Stimulated activated CD4-positive, alpha-beta T cell treated with anti-CD3 and anti-CD28 coated beads, Interleukin-12 subunit alpha, Interleukin-12 subunit beta, amount 100 ng/mL, for 24 hours (primary cell): ENCODE measurements around the gene UBE2F.
"Not testable (repeated sequence)": the region's sequence is repeated elsewhere in the genome, so short reads cannot be mapped to it uniquely, and the experiment has no call there.

Experiments used
- DNase-seq, 2 experiments: peaks; one replicate each; pipeline ENCODE4 v3.0.0-alpha.2; 2020; ENCODE audit warnings: low read depth in 2 of 2

Gene UBE2F

DNA sequence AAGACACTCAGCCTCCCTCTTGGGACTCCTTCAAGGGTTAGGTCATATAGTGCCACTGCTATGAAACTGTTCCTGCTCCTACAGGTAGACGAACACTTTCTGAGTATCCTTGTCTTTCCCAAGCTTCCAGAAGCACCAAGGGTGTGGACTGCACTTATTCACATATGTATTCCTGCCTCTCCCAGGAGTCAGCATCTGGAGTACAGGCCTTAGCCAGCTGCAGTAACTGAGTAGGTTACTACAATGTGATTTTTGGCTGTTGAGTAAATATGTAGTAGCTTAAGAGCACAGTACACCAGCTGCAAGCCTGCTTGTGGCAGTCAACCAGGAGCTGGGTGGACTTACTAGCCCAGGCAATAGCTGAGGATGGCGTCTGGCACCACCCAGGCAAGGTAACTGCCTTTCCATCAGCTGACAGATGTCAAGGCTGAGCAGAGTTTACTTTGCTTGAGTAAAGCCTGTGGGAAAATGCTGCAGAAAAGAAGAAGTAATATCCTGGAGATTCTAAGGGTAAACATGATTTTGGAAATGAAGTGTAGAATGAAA, 80.0 kb downstream of the UBE2F start:
- DNase-seq, result no peak

DNA sequence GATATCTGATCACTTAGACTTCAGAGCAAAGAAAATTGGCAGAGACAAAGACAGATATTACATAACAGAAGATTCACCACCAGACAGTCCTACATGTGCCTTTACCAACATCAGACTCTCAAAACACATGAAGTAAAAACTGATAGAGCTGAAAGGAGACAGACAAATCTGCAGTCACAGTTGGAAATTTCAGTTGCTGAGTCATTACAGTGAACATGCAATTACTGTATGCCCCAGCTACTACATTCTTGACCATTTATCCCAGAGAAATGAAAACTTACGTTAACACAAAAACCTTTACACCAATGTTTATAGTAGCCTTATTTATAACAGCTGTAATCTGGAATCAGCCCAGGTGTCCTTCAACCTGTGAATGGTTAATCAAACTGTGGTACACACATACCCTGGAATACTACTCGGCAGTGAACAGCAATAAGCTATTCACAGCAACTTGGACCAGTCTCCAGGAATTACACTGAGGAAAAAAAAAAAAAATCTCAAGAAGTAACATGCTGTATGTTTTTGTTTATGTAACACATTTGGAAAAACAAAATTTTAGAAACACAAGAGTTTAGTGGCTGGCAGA, 86.5 kb downstream of the UBE2F start:
- no peak for DNase-seq

DNA sequence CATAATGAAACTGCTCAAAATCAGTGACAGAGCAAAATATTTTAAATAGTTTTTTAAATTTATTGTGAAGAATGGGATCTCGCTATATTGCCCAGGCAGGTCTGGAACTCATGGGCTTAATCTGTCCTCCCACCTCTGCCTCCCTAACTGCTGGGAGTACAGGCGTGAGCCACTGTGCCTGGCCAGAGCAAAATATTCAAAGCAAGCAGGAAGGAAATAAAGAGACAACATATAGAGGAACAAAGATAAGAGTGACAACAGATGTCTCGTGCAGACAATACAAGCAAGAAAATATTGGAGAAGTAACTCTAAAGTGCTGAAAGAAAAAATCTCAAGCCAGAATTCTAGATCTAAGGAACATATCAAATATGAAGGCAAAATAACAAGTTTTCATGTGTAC, 89.0 kb downstream of the UBE2F start:
- no peak for DNase-seq

DNA sequence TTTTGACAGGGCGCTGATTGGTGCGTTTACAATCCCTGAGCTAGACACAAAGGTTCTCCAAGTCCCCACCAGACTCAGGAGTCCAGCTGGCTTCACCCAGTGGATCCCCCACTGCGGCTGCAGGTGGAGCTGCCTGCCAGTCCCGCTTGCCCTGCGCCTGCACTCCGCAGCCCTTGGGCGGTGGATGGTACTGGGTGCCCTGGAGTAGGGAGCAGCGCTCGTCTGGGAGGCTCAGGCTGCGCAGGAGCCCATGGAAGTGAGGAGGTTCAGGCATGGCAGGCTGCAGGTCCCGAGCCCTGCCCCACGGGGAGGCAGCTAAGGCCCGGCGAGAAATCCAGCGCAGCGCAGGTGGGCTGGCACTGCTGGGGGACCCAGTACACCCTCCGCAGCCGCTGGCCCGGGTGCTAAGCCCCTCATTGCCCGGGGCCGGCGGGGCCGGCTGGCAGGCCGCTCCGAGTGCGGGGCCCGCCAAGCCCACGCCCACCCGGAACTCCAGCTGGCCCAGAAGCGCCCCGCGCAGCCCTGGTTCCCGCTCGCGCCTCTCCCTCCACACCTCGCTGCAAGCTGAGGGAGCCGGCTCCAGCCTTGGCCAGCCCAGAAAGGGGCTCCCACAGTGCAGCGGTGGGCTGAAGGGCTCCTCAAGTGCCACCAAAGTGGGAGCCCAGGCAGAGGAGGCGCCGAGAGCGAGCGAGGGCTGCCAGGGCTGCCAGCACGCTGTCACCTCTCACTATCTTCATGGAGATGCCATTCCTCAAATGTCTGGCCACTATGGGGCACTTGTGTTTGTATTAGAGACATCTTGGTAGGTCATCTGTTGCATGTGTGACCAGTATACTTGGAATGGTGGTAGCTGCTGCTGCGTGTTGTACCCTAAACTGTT, 91.1 kb downstream of the UBE2F start:
- DNase-seq, result not testable (repeated sequence)

GRCh38 chr2:238059505-238059904, 92.7 kb downstream of the UBE2F start:
- DNase-seq, result no peak

- DNase-seq, result peak in 1 of 2 experiments; percentile 7
Measured at GRCh38 chr2:238060096-238060541, 93.3 kb downstream of the UBE2F start.

GRCh38 chr2:238060542-238061314, 93.9 kb downstream of the UBE2F start, which contains the start of gene SCLY:
Gene SCLY, plus strand, starts transcription at chr2:238061001. Its CDS starts 54 bp downstream, at chr2:238061055.
- peak; percentile 95 to 96 for DNase-seq

GRCh38 chr2:238061315-238062202, 94.7 kb downstream of the UBE2F start:
- DNase-seq, result peak in 1 of 2 experiments; percentile 30

DNA sequence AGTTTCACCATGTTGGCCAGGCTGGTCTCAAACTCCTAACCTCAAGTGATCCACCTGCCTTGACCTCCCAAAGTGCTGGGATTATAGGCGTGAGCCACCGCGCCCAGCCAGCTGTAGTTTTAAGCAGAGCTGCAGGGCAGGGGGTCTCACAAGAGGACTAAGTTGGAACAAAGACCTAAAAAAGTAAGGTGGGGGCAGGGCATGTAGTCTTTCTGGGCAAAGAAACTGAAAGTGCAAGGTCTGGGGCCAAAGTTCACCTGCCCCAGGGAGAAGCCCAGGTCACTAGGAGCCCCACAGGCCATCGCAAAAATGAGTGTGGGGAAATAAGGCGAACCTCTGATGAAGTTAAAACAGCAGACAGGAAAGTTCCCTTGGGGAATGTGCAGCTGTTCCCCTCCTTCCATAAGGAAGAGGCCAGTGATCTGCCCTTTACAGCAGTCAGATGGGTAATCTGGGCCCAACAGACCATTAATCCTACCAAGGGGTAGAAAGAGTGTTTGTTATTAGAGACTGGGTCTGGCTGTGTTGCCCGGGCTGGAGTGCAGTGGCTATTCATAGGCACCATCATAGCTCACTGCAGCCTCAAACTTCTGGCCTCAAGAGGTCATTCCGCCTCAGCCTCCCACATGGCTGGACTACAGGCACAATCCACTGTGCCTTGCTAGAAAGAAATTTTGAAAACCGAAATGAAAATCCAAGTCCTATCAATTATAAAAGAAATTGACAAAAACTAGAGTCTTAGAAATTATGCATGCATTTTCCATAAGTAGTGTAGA, 96.8 kb downstream of the UBE2F start:
- no peak for DNase-seq

GRCh38 chr2:238064376-238064775, 97.6 kb downstream of the UBE2F start:
- DNase-seq, result no peak

DNA sequence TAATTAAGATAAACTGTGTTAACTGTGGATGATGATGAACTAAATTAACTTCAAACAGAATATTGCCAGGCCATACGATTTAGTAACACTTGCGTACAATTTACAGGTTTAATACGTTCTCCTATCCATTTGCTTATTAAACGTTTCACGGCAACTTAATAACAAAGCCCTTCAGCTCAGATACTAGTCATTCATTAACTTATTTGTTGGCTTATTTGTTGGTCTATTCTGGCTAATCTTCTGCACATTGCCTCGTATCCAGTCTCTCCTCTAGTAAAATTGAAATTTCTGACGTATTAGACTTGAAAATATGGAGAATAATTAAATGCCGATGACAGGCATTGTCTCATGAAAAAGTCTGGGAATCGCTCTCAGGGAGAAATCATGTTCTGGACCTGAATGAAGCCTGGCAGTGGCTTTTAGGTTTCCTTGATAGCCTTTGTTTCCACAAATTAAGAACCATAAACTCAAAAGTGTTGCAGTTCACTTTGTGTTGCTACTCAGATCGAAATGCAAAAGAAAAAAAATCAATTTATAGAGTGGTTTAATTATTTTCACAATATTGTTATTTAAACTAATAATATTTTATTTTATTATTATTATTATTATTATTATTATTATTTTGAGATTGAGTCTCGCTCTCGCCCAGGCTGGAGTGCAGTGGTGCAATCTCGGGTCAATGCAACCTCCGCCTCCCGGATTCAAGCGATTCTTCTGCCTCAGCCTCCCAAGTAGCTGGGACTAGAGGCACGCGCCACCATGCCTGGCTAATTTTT, 98.4 kb downstream of the UBE2F start:
- DNase-seq, result no peak

DNA sequence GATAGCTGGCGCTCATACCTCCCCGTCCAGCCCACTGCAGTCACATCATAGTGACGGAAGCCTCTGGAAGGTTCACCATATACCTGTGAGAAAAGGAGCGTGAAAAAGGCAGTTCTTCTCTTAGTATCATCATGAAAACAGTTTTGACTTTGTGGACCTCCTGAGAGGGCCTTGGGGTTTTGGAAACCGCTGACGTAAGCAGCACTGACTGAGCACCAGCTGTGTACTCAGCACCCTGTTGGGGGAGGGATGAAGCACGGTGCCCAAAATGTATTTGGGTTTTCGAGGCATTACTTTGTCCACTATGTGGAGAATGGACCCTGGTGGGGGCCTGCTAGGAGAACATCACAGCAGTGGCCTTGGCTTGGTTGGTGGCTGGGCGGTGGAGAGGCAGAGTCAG, 99.4 kb downstream of the UBE2F start:
- DNase-seq, result no peak

- DNase-seq, result peak; percentile 16 to 40
Measured at GRCh38 chr2:238066718-238067117, 99.9 kb downstream of the UBE2F start.

DNA sequence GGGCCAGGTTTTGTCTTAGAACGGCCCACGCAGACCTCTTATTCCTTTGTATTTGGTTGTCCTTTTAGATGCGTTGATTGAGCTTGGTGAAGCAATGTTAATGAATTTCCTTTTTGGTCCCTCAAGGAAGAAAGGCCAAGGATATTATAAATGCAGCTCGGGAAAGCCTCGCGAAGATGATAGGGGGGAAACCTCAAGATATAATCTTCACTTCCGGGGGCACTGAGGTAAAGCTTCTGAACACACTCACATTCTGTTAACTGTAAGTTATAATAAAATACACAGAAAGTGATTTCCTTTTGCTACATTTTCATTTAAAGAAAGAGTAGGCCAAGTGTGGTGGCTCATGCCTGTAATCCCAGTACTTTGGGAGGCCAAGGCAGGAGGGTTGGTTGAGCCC, 101.1 kb downstream of the UBE2F start:
- no peak for DNase-seq

- DNase-seq, result no peak
Measured at GRCh38 chr2:238069021-238069709, 102.4 kb downstream of the UBE2F start.

DNA sequence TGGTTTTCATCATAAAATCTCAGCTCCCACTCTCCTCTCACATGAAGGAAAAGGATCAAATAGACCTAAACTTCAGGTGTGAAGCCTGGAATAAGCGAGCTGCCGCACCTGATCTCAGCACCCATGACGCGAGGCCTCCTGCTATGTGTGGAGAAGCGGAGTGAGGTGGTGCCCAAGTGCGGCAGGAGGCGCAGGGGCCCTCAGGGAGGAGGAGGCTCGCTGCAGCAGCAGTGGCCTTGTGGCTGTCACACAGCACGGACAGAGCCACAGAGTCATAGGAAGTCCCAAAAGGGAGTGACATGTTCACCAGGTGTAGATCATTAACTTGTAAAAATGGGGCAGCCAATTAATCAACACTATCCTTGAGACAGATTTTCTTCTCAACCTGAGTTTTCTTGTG, 103.1 kb downstream of the UBE2F start:
- DNase-seq, result no peak

DNA sequence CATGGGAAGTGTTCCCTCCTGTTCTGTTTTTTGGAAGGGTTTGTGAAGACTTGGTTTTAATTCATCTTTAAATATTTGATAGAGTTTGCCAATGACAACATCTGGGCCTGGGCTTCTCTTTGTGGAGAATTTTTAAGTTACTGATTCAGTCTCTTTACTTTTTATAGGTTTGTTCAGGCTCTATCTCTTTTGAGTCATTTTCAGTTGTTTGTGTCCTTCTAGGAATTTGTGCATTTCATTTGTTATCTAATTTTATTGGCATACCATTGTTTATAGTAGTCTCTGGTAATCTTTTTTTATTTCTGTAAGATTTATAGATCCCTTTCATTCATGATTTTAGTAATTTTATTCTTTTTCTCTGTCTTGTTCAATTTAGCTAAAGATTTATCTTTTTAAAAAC, 108.6 kb downstream of the UBE2F start:
- no peak for DNase-seq

DNA sequence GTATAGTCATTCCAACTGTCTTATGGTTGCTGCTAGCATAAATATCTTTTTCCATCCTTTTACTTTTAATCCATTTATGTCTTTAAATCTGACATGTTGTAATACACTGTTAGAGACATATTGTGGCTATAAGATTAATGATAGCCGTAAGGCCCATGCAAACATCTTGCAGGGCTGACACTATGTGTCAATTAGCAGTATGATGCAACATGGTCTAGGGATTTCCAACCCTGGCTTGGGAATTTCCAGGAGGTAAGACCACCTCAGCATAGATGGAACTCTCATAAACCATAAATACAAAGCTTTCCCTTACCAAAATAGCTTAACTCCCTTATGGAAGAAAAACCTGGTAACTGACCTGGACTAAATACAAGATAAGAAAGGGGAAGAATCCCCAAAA, 110.5 kb downstream of the UBE2F start:
- DNase-seq, result no peak

GRCh38 chr2:238079874-238080327, 113.1 kb downstream of the UBE2F start:
- DNase-seq, result no peak
